T-cell (primary cell): ENCODE results near the gene TNS1. TPM values are rescaled to one million over a fixed set of nuclear protein-coding genes. Genes with fewer than 3 reads are reported as not detected.

Experiments
- ATAC-seq, 4 experiments: fragments of 200-7000 bp in 3 of 4; fragments of 150-1000 bp in 1 of 4; cut with Tn5 transposase; replicated peaks in 1 of 4; 1 replicate in 3 of 4; 2 replicates in 1 of 4; pipeline ENCODE4 v1.10.0; 2021; ENCODE audit warnings: moderate library complexity in 3 of 4, mild to moderate bottlenecking in 2 of 4, moderate number of reproducible peaks in 1 of 4
- CTCF ChIA-PET, 2 donors: fragments of 300-600 bp; sonication (Branson Sonifier 250); formaldehyde crosslinking; loops; one replicate each; lab custom pipeline; 2022; ENCODE audit warnings: antibody characterized with exemption in 2 of 2; lab: Charles Lee
- POLR2A ChIA-PET, 2 donors: fragments of 300-600 bp; sonication (Branson Sonifier 250); formaldehyde crosslinking; loops; one replicate each; lab custom pipeline; 2022; ENCODE audit warnings: antibody characterized with exemption in 2 of 2; lab: Charles Lee
- DNase-seq, 35 experiments: peaks; one replicate each; pipeline versions ENCODE4 v3.0.0 to v3.0.0-alpha.2; 2013 to 2023
- H3K27ac ChIP-seq: one replicate; pipeline ENCODE4 v1.5.1; 2013; ENCODE audit warnings: low read length
- H3K27me3 ChIP-seq, 2 experiments: replicated peaks in 1 of 2; 1 replicate in 1 of 2; 2 replicates in 1 of 2; pipeline versions ENCODE4 v1.6.1 to v1.7.0; 2013; ENCODE audit warnings: low read length in 1 of 2, mixed read lengths in 1 of 2; ENCODE audit not compliant: control insufficient read depth in 2 of 2, insufficient read depth in 2 of 2; ENCODE audit errors: extremely low read depth in 1 of 2
- H3K36me3 ChIP-seq, 2 donors: 1 replicate in 1 of 2; 2 replicates in 1 of 2; pipeline versions ENCODE4 v1.6.1 to v1.7.0; 2013; ENCODE audit warnings: low read length in 1 of 2; ENCODE audit not compliant: control insufficient read depth in 2 of 2, insufficient read depth in 1 of 2; ENCODE audit errors: extremely low read depth in 1 of 2
- H3K4me1 ChIP-seq, 2 experiments: 1 replicate in 1 of 2; 2 replicates in 1 of 2; pipeline versions ENCODE4 v1.6.1 to v1.7.0; 2013; ENCODE audit warnings: low read length in 2 of 2, mixed read lengths in 1 of 2; ENCODE audit not compliant: insufficient read depth in 2 of 2, control insufficient read depth in 1 of 2; ENCODE audit errors: extremely low read depth in 1 of 2
- H3K4me3 ChIP-seq, 2 donors: 1 replicate in 1 of 2; 2 replicates in 1 of 2; pipeline versions ENCODE4 v1.5.1 to v1.7.0; 2013; ENCODE audit warnings: mild to moderate bottlenecking in 2 of 2, low read length in 1 of 2, moderate library complexity in 1 of 2; ENCODE audit not compliant: control insufficient read depth in 1 of 2; ENCODE audit errors: extremely low read depth in 1 of 2
- H3K9me3 ChIP-seq: 2 replicates; pipeline ENCODE4 v1.7.0; 2013
- H3K27ac Mint-ChIP-seq, 2 donors: one replicate each; pipeline ENCODE4 v1.8.0; 2020 to 2021; ENCODE audit warnings: mild to moderate bottlenecking in 2 of 2, mixed read lengths in 2 of 2
- H3K27me3 Mint-ChIP-seq, 2 donors: one replicate each; pipeline ENCODE4 v1.8.0; 2021 to 2022; ENCODE audit warnings: mixed read lengths in 2 of 2
- H3K36me3 Mint-ChIP-seq: one replicate; pipeline ENCODE4 v1.8.0; 2021; ENCODE audit warnings: mixed read lengths
- H3K4me1 Mint-ChIP-seq, 3 donors: one replicate each; pipeline ENCODE4 v1.8.0; 2020 to 2022; ENCODE audit warnings: mixed read lengths in 3 of 3, mild to moderate bottlenecking in 1 of 3
- H3K4me3 Mint-ChIP-seq, 3 donors: one replicate each; pipeline ENCODE4 v1.8.0; 2020 to 2022; ENCODE audit warnings: mild to moderate bottlenecking in 3 of 3, mixed read lengths in 3 of 3, moderate library complexity in 3 of 3
- H3K9me3 Mint-ChIP-seq, 3 donors: one replicate each; pipeline ENCODE4 v1.8.0; 2020 to 2022; ENCODE audit warnings: mixed read lengths in 3 of 3
- WGBS: methylation state at CpG from one replicate; pipeline ENCODE4 v1.1.5; 2013; ENCODE audit warnings: missing lambda C conversion rate; ENCODE audit not compliant: insufficient coverage; 5-methylcytosine and 5-hydroxymethylcytosine counted together
- total RNA-seq, 35 experiments: library from RNA in 6 of 35; stranded (reverse) in 6 of 35; fragments of 120-200 nt in 1 of 35; gene quantifications; one replicate each; pipeline versions ENCODE4 v1.2.1 to v1.2.4 and lab custom pipeline; 2013 to 2026

TNS1 gene
- total RNA-seq, 5 donors from 2014 or later (not counting 1 experiment from before 2014, with no cell fraction given), result 0.28 to 2.1 (median 1.3) TPM

DNA sequence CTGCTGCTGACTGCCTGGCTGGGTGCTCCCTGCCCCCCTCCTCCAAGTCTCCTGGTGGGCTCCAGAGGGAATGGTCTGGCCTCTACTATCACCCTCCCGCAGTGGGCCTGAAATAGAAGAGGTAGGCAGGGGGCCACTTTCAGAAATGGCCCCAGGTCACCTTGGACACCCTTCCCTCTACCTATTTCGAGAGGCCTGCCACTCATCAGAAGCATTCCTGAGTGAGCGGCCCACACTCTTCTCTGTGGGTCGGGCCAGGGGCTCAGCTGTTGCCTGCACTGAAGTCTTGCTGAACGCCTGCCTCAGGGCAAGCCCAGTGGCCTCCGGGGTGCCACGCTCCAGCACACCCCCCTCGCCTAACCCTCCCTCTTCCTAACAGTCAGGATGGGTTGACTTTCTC, 124.9 kb downstream of the TNS1 start:
- Mint-ChIP-seq H3K4me1 (no peaks in the 10 kb centered on the region), H3K9me3 (no peaks in the 10 kb centered on the region), H3K36me3 (no peaks in the 10 kb centered on the region), H3K4me3 (no peak overlapping the region), H3K27ac (no peak overlapping the region), H3K27me3 (peaks cover 0 to 3% of the 10 kb centered on the region in 2 donors)
- ATAC-seq, result no peak
- Histone ChIP-seq H3K4me3 (no peak overlapping the region), H3K27me3 (peaks cover 0 to 6% of the 10 kb centered on the region in 2 experiments), H3K4me1 (no peaks in the 10 kb centered on the region), H3K36me3 (no peaks in the 10 kb centered on the region), H3K27ac (no peak overlapping the region), H3K9me3 (no peaks in the 10 kb centered on the region)
- DNase-seq, result no peak
- POLR2A ChIA-PET, result no interaction called here
- WGBS, result no CpG with 5 or more reads among the region's 8 CpGs
- CTCF ChIA-PET, result no interaction called here

DNA sequence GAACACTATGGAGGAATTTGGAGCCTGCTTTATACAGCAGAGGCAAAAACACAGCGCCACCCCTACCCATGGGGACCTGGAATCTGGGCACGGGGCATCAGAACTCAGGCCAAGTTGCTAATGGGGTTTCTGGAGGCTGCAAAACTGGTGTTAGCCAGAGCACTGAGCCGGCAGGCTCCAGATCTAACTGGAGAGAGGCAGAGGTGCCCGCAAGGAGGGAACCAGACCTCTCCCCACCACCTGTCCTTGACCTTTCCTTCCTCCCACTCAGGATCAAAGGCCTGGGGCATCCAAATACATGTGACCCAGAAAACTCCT, 126.6 kb downstream of the TNS1 start:
- no peaks in the 10 kb centered on the region for H3K36me3 ChIP-seq
- Mint-ChIP-seq H3K4me3 (no peak overlapping the region), H3K27me3 (peaks cover 0 to 3% of the 10 kb centered on the region in 2 donors), H3K36me3 (no peaks in the 10 kb centered on the region), H3K27ac (no peak overlapping the region), H3K9me3 (no peaks in the 10 kb centered on the region), H3K4me1 (no peaks in the 10 kb centered on the region)
- H3K9me3 ChIP-seq, result no peaks in the 10 kb centered on the region
- no peak overlapping the region for H3K27ac ChIP-seq
- no peak overlapping the region for H3K4me3 ChIP-seq
- DNase-seq (no peak), ATAC-seq (no peak)
- H3K4me1 ChIP-seq, result no peaks in the 10 kb centered on the region
- 62% methylated on average over 3 of the region's 4 CpGs for WGBS
- H3K27me3 ChIP-seq, result peaks cover 0 to 5% of the 10 kb centered on the region in 2 experiments
- CTCF ChIA-PET, result no interaction called here
- POLR2A ChIA-PET, result no interaction called here

DNA sequence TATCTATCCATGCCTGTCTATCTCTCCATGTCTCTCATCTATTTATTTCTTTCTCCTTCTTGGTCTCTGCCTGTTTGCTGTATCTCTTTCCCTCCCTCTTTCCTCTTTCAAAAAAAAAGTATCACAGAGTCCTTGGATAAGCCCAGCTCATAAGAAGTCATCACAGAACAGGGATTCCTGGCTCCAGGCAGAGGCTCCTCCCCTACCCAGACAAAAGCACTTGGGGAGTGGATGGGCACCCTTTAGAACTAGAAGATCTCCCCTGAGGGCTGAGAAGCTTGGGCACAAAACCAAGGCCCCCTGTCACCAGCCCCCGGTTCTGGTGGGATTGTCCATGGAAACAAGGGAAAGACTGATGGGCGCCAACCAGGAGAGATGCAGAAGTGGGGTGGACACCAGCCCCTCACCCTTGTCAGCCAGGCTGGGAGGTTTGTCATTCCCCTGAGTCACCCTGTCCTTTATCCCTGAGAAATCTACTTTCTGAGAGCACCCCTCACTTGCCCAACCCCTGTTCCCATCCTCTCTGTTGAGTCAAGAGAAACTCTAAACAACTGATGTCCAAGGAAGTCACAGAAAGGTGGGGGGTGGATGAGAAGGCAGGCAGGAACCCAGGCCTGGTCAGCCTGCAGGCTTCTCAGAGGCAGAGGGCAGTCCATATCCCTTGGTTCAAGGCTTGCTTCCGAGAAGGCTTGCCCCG, 127.1 kb downstream of the TNS1 start:
- CTCF ChIA-PET, result interaction anchor here in 1 of 2 donors (0.8 kb wide), 1 partner anchor 14 kb away, joined by 3 read pairs; no protein-coding TSS in a partner anchor

DNA sequence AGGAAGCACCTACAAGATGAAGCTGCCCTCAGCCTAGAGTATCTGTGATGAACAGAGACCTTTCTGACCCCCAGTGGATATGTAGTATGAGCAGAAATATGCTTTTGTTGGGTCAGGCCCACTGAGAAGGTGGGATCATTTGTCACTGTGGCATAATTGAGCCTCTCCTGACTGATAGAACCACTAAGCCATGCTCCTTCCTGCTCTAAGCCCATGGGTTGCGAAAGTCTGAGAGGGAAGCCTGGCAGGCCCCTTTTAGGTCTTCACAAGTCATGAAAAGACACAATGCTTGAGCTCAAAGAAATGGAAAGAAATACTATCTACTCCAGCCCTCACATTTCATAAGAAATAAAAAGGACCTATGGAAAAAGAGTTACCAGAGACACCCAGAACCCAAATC, 127.7 kb downstream of the TNS1 start:
- H3K4me1 Mint-ChIP-seq, result no peaks in the 10 kb centered on the region
- H3K4me3 ChIP-seq, result no peak overlapping the region
- no peak for ATAC-seq
- no peaks in the 10 kb centered on the region for H3K9me3 ChIP-seq
- ChIA-PET CTCF (interaction anchor here in 1 of 2 donors (0.6 to 0.8 kb wide), 2 partner anchors 15 to 372 kb away, joined by 3 read pairs; no protein-coding TSS in a partner anchor), POLR2A (no interaction called here)
- H3K27ac Mint-ChIP-seq, result no peak overlapping the region
- H3K36me3 ChIP-seq, result no peaks in the 10 kb centered on the region
- no peak for DNase-seq
- peaks cover 0 to 7% of the 10 kb centered on the region in 2 donors for H3K27me3 Mint-ChIP-seq
- H3K4me1 ChIP-seq, result no peaks in the 10 kb centered on the region
- H3K4me3 Mint-ChIP-seq, result no peak overlapping the region
- peaks cover 0 to 5% of the 10 kb centered on the region in 2 experiments for H3K27me3 ChIP-seq
- H3K36me3 Mint-ChIP-seq, result no peaks in the 10 kb centered on the region
- no peaks in the 10 kb centered on the region for H3K9me3 Mint-ChIP-seq
- no CpG with 5 or more reads among the region's 1 CpG for WGBS
- no peak overlapping the region for H3K27ac ChIP-seq

More for the DNA sequence above, 127.1 kb downstream of the TNS1 start:
- Mint-ChIP-seq H3K9me3 (no peaks in the 10 kb centered on the region), H3K4me3 (no peak overlapping the region), H3K36me3 (no peaks in the 10 kb centered on the region), H3K27ac (no peak overlapping the region), H3K4me1 (no peaks in the 10 kb centered on the region), H3K27me3 (peaks cover 0 to 3% of the 10 kb centered on the region in 2 donors)
- DNase-seq, result no peak
- POLR2A ChIA-PET, result no interaction called here
- no peaks in the 10 kb centered on the region for H3K9me3 ChIP-seq
- WGBS, result 88% methylated on average over 1 of the region's 4 CpGs
- H3K27ac ChIP-seq, result no peak overlapping the region
- peaks cover 0 to 5% of the 10 kb centered on the region in 2 experiments for H3K27me3 ChIP-seq
- no peak overlapping the region for H3K4me3 ChIP-seq
- no peak for ATAC-seq
- no peaks in the 10 kb centered on the region for H3K36me3 ChIP-seq
- no peaks in the 10 kb centered on the region for H3K4me1 ChIP-seq

DNA sequence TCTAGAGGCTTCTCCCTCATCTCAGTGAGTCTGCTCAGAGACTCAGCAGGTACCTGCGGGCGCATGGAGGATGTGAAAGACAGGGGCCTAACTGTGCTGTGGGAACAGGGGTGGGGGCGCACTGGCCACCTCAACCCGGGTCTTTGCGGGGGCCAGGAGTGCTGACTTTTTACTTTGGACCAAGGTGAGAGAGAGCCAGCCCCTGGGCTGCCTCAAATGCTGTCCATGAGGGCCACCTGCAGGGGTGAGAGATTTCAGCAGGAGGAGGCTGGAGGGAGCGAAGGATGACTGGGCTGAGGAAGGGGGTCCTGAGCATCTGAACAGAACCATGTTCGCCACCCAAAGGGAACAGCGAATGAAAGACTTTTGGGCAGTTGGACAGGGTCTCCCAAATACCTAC, 129.4 kb downstream of the TNS1 start:
- H3K36me3 ChIP-seq, result no peaks in the 10 kb centered on the region
- H3K4me3 Mint-ChIP-seq, result no peak overlapping the region
- peaks cover 0 to 10% of the 10 kb centered on the region in 2 donors for H3K27me3 Mint-ChIP-seq
- POLR2A ChIA-PET, result no interaction called here
- H3K27me3 ChIP-seq, result peaks cover 0 to 13% of the 10 kb centered on the region in 2 experiments
- no peaks in the 10 kb centered on the region for H3K4me1 Mint-ChIP-seq
- DNase-seq (no peak), ATAC-seq (no peak)
- CTCF ChIA-PET, result interaction anchor here in 1 of 2 donors (0.5 kb wide), 1 partner anchor 713 kb away, joined by 5 read pairs; no protein-coding TSS in a partner anchor
- no peak overlapping the region for H3K27ac ChIP-seq
- H3K27ac Mint-ChIP-seq, result no peak overlapping the region
- 92% methylated on average over 5 of the region's 8 CpGs for WGBS
- no peaks in the 10 kb centered on the region for H3K4me1 ChIP-seq
- H3K36me3 Mint-ChIP-seq, result no peaks in the 10 kb centered on the region
- no peaks in the 10 kb centered on the region for H3K9me3 ChIP-seq
- H3K9me3 Mint-ChIP-seq, result no peaks in the 10 kb centered on the region
- H3K4me3 ChIP-seq, result no peak overlapping the region

DNA sequence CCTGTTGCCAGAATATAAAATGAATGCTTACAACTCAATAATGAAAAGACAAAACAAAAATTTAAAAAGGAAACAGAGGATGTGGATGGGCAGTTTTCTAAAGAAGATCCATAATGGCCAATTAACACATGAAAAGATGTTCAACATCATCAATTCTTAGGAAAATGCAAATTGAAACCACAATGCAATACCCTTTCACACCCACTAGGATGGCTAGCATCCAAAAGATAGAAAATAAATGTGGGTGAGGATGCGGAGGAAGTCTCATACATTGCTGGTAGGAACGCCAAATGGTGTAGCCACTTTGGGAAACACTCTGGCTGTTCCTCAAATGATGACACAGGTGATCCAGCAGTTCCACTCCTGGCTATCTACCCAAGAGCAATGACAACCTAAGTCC, 130.5 kb downstream of the TNS1 start:
- ChIA-PET CTCF (no interaction called here), POLR2A (no interaction called here)
- WGBS, result 80% methylated on average over 1 of the region's 2 CpGs
- Histone ChIP-seq H3K9me3 (no peaks in the 10 kb centered on the region), H3K36me3 (no peaks in the 10 kb centered on the region), H3K4me1 (no peaks in the 10 kb centered on the region), H3K4me3 (no peak overlapping the region), H3K27ac (no peak overlapping the region), H3K27me3 (peaks cover 0 to 13% of the 10 kb centered on the region in 2 experiments)
- H3K27me3 Mint-ChIP-seq, result peaks cover 0 to 10% of the 10 kb centered on the region in 2 donors
- H3K4me3 Mint-ChIP-seq, result no peak overlapping the region
- H3K4me1 Mint-ChIP-seq, result no peaks in the 10 kb centered on the region
- DNase-seq (no peak), ATAC-seq (no peak)
- H3K36me3 Mint-ChIP-seq, result no peaks in the 10 kb centered on the region
- H3K27ac Mint-ChIP-seq, result no peak overlapping the region
- no peaks in the 10 kb centered on the region for H3K9me3 Mint-ChIP-seq
